GM18873 (cell line): ENCODE data around the gene SPATA31A3.
"Not testable (repeated sequence)": the region's sequence is repeated elsewhere in the genome, so short reads cannot be mapped to it uniquely, and the experiment has no call there.

ENCODE experiments used
- ATAC-seq: cut with Tn5 transposase; IDR thresholded peaks from one replicate; pipeline ENCODE4 v1.9.1; 2021; ENCODE audit warnings: mild to moderate bottlenecking, moderate library complexity, moderate number of reproducible peaks; ENCODE audit not compliant: unreplicated experiment, low FRiP score

Gene SPATA31A3

DNA sequence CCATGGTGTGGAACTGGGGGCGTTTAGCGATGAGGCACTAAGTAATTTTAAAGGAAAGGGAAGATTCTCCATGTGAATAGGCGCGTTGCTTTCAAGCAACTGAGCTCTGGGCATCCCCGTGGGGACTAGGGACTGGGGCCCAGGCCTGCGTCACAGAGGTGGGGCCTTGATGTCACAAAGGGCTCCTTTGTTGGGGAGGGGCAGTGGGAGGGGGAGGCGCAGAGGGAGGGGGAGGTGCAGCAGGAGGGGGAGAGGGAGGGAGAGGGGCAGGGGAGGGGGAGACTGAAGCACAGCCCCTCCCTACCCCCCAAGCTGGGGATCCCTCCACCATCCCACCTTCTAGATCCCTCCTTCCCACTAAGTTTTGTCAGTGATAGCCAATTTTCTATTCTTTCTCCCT, at the start of gene SPATA31A3:
Gene SPATA31A3, minus strand, starts transcription at position 101 of the 400 bp plus-strand sequence. Its CDS starts 29 bp downstream, at position 72.
- ATAC-seq, result not testable (repeated sequence)

DNA sequence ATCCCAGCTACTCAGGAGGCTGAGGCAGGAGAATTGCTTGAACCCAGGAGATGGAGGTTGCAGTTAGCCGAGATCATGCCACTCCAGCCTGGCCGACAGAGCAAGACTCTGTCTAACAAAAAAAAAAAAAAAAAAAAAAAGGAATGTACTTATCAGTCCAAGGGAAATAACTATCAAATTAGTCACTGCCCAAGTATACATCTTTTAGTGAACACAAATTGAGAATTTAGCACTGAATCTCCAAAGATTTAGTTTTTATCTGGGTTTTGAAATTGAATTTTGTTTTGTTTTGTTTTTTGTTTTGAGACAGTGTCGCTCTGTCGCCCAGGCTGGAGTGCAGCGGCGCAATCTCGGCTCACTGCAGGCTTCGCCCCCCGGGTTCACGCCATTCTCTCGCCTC, 39.8 kb downstream of the SPATA31A3 start:
- not testable (repeated sequence) for ATAC-seq

DNA sequence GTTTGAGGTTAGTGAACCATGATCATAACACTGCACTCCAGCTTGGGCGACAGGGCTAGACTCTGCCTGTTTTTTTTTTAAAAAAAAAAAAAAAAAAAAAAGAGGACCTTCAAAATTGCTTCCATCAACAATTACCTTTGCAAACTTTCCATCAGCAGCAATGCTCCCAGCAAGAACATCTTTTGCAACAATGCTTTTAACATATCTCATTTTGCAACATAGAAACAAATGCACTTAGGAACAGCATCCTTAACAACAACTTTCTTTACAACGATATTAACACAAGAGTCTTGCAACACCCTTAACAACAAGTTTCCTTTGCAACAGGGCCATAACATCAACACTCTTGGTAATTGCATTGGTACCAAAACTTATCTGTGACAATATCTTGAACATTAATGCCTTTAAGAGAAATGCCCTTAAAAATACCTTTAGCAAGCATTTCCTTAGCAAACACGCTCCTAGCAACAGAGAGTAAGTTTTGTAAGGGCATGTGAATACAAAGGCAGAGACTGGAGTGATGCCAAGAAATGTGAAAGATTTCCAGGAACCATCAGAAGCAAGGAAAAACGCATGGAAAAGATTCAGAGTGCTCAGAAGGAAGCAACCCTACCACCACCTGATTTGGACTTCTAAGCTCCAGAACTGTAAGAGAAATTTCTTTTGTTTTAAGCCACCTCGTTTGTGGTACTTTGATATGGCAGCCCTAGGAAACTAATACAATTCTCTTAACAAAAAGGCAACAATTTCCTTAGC, 49.8 kb downstream of the SPATA31A3 start:
- not testable (repeated sequence) for ATAC-seq

DNA sequence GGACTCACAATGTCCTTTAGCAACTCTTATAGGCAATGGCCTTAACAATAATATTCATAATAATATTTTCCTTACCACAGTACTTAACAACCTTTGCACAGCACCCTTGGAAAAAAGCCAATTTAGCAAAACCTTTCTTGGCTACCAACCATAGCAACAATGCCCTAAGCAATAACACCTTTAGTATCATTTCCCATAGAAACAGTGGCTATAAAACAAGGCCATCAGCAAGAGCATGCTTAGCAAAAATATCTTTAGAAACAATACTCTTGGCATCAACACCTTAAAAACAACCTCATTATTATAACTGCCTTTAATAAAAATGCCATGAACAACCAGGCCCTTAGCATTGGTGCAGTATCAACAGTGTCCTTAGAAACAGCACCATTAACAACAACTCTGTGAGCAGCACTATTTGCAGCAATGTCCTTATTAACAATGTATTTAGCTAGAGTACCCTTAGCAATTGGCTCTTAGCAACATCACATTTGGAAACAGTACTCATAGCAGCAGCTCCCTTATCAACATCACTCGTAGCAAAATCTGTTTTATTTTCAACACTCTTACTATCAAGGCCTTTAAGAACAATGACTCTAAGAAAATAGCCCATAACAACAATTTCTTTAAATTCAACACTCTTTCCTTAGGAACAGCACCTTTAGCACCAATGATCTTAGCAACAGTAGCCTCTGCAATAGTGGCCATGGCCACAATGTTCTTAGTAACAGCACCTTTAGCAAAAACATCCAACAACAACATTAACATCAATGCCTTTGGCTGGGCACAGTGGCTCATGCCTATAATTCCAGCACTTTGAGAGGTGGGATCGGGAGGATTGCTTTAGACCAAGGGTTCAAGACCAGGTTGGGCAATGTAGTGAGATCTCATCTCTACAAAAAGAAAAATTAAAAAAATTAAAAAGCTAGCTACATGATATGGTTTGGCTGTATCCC, 52.2 kb downstream of the SPATA31A3 start:
- not testable (repeated sequence) for ATAC-seq

DNA sequence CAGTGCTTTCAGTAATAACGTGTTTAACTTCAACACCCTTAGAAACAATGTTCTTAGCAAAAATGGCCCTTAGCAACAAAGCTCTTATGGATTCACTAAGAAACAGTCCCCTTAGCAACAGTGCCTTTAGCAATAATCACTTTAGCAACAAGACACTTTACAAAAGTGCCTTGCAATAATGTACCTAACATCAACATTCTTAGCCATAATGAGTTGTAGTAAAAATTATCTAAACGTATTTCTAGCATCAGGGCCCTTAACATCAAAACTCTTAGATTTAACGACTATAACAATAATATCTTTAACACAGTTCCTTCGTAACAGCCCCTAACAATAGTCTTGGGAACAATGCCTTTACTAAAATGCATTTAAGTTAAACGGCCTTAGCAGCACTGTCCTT, 54.0 kb downstream of the SPATA31A3 start:
- ATAC-seq, result not testable (repeated sequence)

DNA sequence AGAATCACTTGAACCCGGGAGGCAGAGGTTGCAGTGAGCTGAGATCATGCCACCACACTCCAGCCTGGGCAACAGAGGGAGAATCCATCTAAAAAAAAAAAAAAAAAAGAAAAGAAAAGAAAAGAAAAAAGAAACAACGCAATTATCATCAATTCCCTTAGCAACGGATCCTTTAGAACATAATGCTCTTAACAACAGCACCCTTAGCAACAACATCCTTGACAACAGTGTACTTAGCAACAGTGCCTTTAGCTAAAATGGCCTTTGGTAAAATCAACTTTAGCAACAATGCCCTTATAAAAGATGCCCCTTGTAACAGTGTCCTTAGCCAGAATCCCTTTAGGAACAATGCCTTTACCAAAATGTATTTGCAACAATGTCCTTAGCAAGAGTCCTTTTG, 54.7 kb downstream of the SPATA31A3 start:
- ATAC-seq, result not testable (repeated sequence)
